Progenitor cell of endocrine pancreas (in vitro differentiated cells): Measurements from ENCODE around the gene BCAS3. TPM values are rescaled to one million over a fixed set of nuclear protein-coding genes. Genes with fewer than 3 reads are reported as not detected.

Source experiments
- DNase-seq: peaks from one replicate; pipeline ENCODE4 v3.0.0; 2021; ENCODE audit warnings: low spot score; ENCODE audit not compliant: unreplicated experiment
- H3K27ac Mint-ChIP-seq: 2 replicates; pipeline ENCODE4 v1.8.0; 2021; ENCODE audit warnings: mild to moderate bottlenecking, moderate library complexity, mixed read lengths
- H3K27me3 Mint-ChIP-seq: 2 replicates; pipeline ENCODE4 v1.8.0; 2021; ENCODE audit warnings: mixed read lengths
- H3K36me3 Mint-ChIP-seq: 2 replicates; pipeline ENCODE4 v1.8.0; 2022; ENCODE audit warnings: mixed read lengths; ENCODE audit not compliant: insufficient read depth
- H3K4me1 Mint-ChIP-seq: 2 replicates; pipeline ENCODE4 v1.8.0; 2021; ENCODE audit warnings: low read depth, mixed read lengths
- H3K4me3 Mint-ChIP-seq: 2 replicates; pipeline ENCODE4 v1.8.0; 2021; ENCODE audit warnings: low read depth, mild to moderate bottlenecking, moderate library complexity, mixed read lengths
- H3K9me3 Mint-ChIP-seq: 2 replicates; pipeline ENCODE4 v1.8.0; 2021; ENCODE audit warnings: low read depth, mixed read lengths
- total RNA-seq: library from RNA; stranded (reverse); gene quantifications from 2 replicates; pipeline ENCODE4 v1.2.1, GENCODE V29; 2021
- TF ChIP-seq, protein P1 (sequence below): fragments of 200-600 bp; sonication (generic); IDR thresholded peaks from one replicate; pipeline ENCODE4 v1.5.0; 2021; ENCODE audit warnings: antibody characterized with exemption, mild to moderate bottlenecking; ENCODE audit not compliant: unreplicated experiment

BCAS3 gene
- total RNA-seq, 1 donor from 2014 or later: 36.1 TPM

DNA sequence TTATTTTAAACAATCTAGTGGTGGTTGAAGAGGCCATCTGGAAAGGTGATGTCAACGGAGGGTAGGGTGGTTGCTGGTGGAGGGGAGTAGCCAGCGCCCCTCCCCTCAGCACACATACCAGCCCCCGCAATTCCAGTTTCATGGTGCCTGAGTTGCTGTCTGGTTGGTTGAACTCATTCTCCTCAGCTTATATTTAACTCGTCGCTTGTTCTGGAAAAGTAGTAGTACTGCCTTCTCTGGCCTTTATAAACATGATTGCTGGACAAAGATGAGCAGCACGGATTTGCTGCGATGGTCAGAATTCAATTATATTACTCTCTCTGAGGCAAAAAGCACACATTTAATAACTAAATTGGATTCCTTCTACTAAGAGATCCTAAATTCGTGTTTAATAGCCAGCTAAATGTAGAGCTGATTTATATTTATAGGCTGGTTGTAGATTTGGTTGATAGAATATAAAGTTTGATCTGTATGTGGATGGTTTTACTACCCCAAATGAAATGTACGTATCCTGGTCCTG is 484.0 kb downstream of the BCAS3 start:
- DNase-seq: no peak
- H3K36me3 Mint-ChIP-seq: peaks cover 2% of the 10 kb centered on the region
- H3K9me3 Mint-ChIP-seq: peaks cover 6% of the 10 kb centered on the region
- H3K4me3 Mint-ChIP-seq: no peak overlapping the region
- H3K27me3 Mint-ChIP-seq: no peaks in the 10 kb centered on the region
- TF ChIP-seq, protein P1, sequence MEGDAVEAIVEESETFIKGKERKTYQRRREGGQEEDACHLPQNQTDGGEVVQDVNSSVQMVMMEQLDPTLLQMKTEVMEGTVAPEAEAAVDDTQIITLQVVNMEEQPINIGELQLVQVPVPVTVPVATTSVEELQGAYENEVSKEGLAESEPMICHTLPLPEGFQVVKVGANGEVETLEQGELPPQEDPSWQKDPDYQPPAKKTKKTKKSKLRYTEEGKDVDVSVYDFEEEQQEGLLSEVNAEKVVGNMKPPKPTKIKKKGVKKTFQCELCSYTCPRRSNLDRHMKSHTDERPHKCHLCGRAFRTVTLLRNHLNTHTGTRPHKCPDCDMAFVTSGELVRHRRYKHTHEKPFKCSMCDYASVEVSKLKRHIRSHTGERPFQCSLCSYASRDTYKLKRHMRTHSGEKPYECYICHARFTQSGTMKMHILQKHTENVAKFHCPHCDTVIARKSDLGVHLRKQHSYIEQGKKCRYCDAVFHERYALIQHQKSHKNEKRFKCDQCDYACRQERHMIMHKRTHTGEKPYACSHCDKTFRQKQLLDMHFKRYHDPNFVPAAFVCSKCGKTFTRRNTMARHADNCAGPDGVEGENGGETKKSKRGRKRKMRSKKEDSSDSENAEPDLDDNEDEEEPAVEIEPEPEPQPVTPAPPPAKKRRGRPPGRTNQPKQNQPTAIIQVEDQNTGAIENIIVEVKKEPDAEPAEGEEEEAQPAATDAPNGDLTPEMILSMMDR: no peak
- H3K27ac Mint-ChIP-seq: peak overlapping the region; percentile 20
- peaks cover 38% of the 10 kb centered on the region for H3K4me1 Mint-ChIP-seq

DNA sequence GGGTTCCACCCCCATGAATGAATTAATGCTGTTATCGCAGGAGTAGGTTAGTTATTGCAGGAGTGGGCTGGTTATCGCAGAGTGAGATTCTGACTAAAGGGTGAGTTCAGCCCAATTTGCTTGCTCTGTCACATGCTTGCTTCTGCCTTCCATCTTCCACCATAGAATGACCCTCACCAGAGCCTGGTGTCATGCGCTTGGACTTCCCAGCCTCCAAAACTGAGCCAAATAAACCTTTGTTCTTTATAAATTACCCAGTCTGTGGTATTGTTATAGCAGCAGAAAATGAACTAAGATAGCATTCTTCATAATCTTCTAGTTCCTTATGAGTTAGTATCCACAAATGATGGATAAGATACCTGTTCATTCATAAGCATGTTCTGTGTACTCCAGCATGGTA is 486.9 kb downstream of the BCAS3 start:
- no peak overlapping the region for H3K27ac Mint-ChIP-seq
- peaks cover 15% of the 10 kb centered on the region for H3K4me1 Mint-ChIP-seq
- peaks cover 2% of the 10 kb centered on the region for H3K36me3 Mint-ChIP-seq
- no peaks in the 10 kb centered on the region for H3K27me3 Mint-ChIP-seq
- no peak overlapping the region for H3K4me3 Mint-ChIP-seq
- TF ChIP-seq, protein P1: no peak
- no peak for DNase-seq
- H3K9me3 Mint-ChIP-seq: peaks cover 6% of the 10 kb centered on the region

DNA sequence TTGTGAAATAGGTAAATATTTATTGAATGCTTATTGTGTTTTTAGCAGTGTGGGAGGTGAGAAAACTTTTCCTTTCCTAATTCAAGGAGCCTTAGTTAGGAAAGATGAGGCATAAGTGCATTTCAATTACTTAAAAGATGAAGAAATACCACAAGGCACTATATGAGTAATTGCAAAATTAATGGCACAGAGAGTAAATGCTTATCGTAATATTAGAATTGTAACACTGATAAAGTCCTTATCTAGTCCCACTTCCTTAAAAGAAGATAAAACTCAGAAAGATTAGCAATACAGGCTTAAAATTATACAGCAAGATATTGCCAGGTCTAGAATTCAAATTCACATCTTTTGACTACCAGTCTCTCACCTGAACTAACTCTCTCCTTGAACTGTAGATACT is 489.4 kb downstream of the BCAS3 start:
- Mint-ChIP-seq H3K27ac (no peak overlapping the region), H3K36me3 (peaks cover 3% of the 10 kb centered on the region), H3K9me3 (peaks cover 6% of the 10 kb centered on the region), H3K27me3 (no peaks in the 10 kb centered on the region), H3K4me1 (peaks cover 2% of the 10 kb centered on the region), H3K4me3 (no peak overlapping the region)
- no peak for DNase-seq
- TF ChIP-seq, protein P1: no peak

DNA sequence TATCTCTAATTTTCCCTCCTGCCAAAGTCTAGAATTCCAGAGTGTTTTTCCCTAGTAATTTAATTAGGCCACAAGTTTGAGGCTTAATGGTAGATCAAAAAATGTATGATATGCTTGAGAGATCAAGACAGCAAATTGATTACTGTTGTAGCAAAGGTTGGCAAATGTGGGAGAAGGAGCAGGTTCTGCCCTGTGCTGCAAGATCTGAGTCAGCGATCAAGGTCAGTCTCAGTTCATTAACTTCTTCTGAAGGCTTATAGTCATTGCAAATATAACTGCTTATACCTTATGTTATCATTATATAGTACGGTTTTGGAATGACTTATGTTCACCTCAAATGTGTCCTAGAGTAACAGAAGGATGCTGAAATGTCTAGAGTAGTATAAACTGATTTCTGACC is 490.9 kb downstream of the BCAS3 start:
- H3K4me3 Mint-ChIP-seq: no peak overlapping the region
- no peaks in the 10 kb centered on the region for H3K27me3 Mint-ChIP-seq

DNA sequence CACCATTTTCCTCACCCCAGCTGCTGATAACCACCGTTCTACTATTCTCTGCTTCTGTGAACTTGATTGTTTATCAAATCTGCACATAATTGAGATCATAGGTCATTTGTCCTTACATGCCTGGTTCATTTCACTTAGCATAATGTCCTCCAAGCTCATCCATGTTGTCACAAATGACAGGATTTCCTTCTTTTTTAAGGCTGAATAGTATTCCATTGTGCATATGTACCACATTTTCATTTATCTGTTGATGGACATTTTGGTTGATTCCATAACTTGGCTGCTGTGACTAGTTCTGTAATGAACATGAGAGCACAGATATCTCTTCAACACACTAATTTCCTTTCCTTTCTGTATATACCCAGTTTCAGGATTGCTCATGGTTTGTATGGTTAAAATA is 496.7 kb downstream of the BCAS3 start:
- peaks cover 2% of the 10 kb centered on the region for H3K9me3 Mint-ChIP-seq

More for the DNA sequence above, 490.9 kb downstream of the BCAS3 start:
- TF ChIP-seq, protein P1: no peak
- H3K4me1 Mint-ChIP-seq: no peaks in the 10 kb centered on the region
- H3K27ac Mint-ChIP-seq: no peak overlapping the region
- peaks cover 4% of the 10 kb centered on the region for H3K36me3 Mint-ChIP-seq
- H3K9me3 Mint-ChIP-seq: peaks cover 6% of the 10 kb centered on the region
- no peak for DNase-seq

More for the DNA sequence above, 496.7 kb downstream of the BCAS3 start:
- TF ChIP-seq, protein P1: no peak
- no peaks in the 10 kb centered on the region for H3K27me3 Mint-ChIP-seq
- H3K4me3 Mint-ChIP-seq: no peak overlapping the region
- H3K4me1 Mint-ChIP-seq: peaks cover 8% of the 10 kb centered on the region
- peaks cover 2% of the 10 kb centered on the region for H3K36me3 Mint-ChIP-seq
- H3K27ac Mint-ChIP-seq: no peak overlapping the region
- no peak for DNase-seq
